ENCODE results near the gene MAP4. TPM values are rescaled to one million over a fixed set of nuclear protein-coding genes. Genes with fewer than 3 reads are reported as not detected.

Gene MAP4
- total and polyA plus RNA-seq, 2 donors (not counting 1 experiment from before 2014, with no cell fraction given): 152 to 243 TPM

DNA sequence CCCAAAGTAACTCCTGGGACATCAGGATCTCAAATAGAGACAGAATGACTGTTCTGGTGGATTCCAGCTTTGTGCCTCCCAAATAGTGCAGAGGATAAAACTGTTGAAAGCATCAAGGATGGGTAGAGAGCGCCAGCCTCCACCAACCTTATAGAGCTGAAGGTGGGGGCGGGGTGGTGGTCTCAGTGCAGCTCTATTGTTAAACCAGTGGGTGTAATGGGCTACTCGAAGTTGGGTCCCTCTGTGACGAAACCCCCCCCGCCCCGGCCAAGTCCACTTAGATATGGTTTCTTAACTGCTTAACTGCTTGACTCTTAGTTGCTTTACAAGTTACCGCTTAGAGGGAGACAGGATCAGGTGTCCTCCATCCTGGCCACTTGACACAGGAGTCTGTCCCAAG, 190.6 kb downstream of the MAP4 start:
- Histone ChIP-seq H3K27ac (ENCODE audit: insufficient read depth, low read length) (peak overlapping the region; percentile 82), H3K4me2 (ENCODE audit: extremely low read depth, insufficient read depth, low read length) (peak overlapping the region; percentile 85), H3K4me3 (replicated peaks in 1 of 4; ENCODE audit: control extremely low read depth in 1 of 4, insufficient read depth in 1 of 4, low read depth in 3 of 4, low read length in 4 of 4) (peak overlapping the region; percentile 69 to 98 (median 76)), H2AFZ (ENCODE audit: low read length) (no peak overlapping the region), H3K79me2 (ENCODE audit: control insufficient read depth, insufficient read depth, low read length) (peaks cover 28% of the 10 kb centered on the region), H3K9ac (ENCODE audit: insufficient read depth, low read length) (peak overlapping the region; percentile 95), H3K27me3 (ENCODE audit: control insufficient read depth, insufficient read depth, low read length) (no peaks in the 10 kb centered on the region), H3K9me3 (ENCODE audit: control insufficient read depth, insufficient read depth, low read depth, low read length) (no peaks in the 10 kb centered on the region), H3K4me1 (ENCODE audit: control insufficient read depth, extremely low read depth, insufficient read depth, low read length) (peaks cover 9% of the 10 kb centered on the region), H4K20me1 (ENCODE audit: control insufficient read depth, extremely low read depth, insufficient read depth, low read length) (no peaks in the 10 kb centered on the region), H3K36me3 (ENCODE audit: control insufficient read depth, insufficient read depth, low read length) (peaks cover 7% of the 10 kb centered on the region)
- DNase-seq (ENCODE audit: low read depth in 2 of 2): no peak
- no peak for TF ChIP-seq CTCF (conservative IDR thresholded peaks at IDR 0.05 in 1 of 2, IDR thresholded peaks at IDR 0.05 in 1 of 2; ENCODE audit: low read depth in 1 of 2, low read length in 2 of 2)
- no peak for TF ChIP-seq EZH2 (IDR thresholded peaks at IDR 0.05; ENCODE audit: low read length, missing control alignments)

- Histone ChIP-seq H3K9me3 (ENCODE audit: control insufficient read depth, insufficient read depth, low read depth, low read length) (no peaks in the 10 kb centered on the region), H4K20me1 (ENCODE audit: control insufficient read depth, extremely low read depth, insufficient read depth, low read length) (no peaks in the 10 kb centered on the region), H3K4me3 (replicated peaks in 1 of 4; ENCODE audit: control extremely low read depth in 1 of 4, insufficient read depth in 1 of 4, low read depth in 3 of 4, low read length in 4 of 4) (peak overlapping the region; percentile 69 to 98 (median 76)), H3K4me2 (ENCODE audit: extremely low read depth, insufficient read depth, low read length) (peak overlapping the region; percentile 85), H3K27me3 (ENCODE audit: control insufficient read depth, insufficient read depth, low read length) (no peaks in the 10 kb centered on the region), H3K36me3 (ENCODE audit: control insufficient read depth, insufficient read depth, low read length) (peaks cover 7% of the 10 kb centered on the region), H3K79me2 (ENCODE audit: control insufficient read depth, insufficient read depth, low read length) (peaks cover 28% of the 10 kb centered on the region), H3K4me1 (ENCODE audit: control insufficient read depth, extremely low read depth, insufficient read depth, low read length) (peaks cover 9% of the 10 kb centered on the region), H3K9ac (ENCODE audit: insufficient read depth, low read length) (peak overlapping the region; percentile 95), H2AFZ (ENCODE audit: low read length) (peak overlapping the region; percentile 92), H3K27ac (ENCODE audit: insufficient read depth, low read length) (peak overlapping the region; percentile 82)
- DNase-seq (ENCODE audit: low read depth in 2 of 2): peak; percentile 81 to 85
- TF ChIP-seq CTCF (conservative IDR thresholded peaks at IDR 0.05 in 1 of 2, IDR thresholded peaks at IDR 0.05 in 1 of 2; ENCODE audit: low read depth in 1 of 2, low read length in 2 of 2): peak; percentile 33 to 74
- TF ChIP-seq EZH2 (IDR thresholded peaks at IDR 0.05; ENCODE audit: low read length, missing control alignments): no peak
Observed at GRCh38 chr3:47824541-47825473, 191.4 kb downstream of the MAP4 start.

- no peak overlapping the region for H3K4me3 ChIP-seq (replicated peaks in 1 of 4; ENCODE audit: control extremely low read depth in 1 of 4, insufficient read depth in 1 of 4, low read depth in 3 of 4, low read length in 4 of 4)
- peaks cover 5% of the 10 kb centered on the region for H3K36me3 ChIP-seq (ENCODE audit: control insufficient read depth, insufficient read depth, low read length)
- H3K27me3 ChIP-seq (ENCODE audit: control insufficient read depth, insufficient read depth, low read length): no peaks in the 10 kb centered on the region
- no peak overlapping the region for H3K27ac ChIP-seq (ENCODE audit: insufficient read depth, low read length)
- H4K20me1 ChIP-seq (ENCODE audit: control insufficient read depth, extremely low read depth, insufficient read depth, low read length): no peaks in the 10 kb centered on the region
- no peaks in the 10 kb centered on the region for H3K4me1 ChIP-seq (ENCODE audit: control insufficient read depth, extremely low read depth, insufficient read depth, low read length)
- no peak overlapping the region for H3K9ac ChIP-seq (ENCODE audit: insufficient read depth, low read length)
- no peaks in the 10 kb centered on the region for H3K79me2 ChIP-seq (ENCODE audit: control insufficient read depth, insufficient read depth, low read length)
- no peak overlapping the region for H2AFZ ChIP-seq (ENCODE audit: low read length)
- TF ChIP-seq EZH2 (IDR thresholded peaks at IDR 0.05; ENCODE audit: low read length, missing control alignments) (no peak), CTCF (conservative IDR thresholded peaks at IDR 0.05 in 1 of 2, IDR thresholded peaks at IDR 0.05 in 1 of 2; ENCODE audit: low read depth in 1 of 2, low read length in 2 of 2) (no peak)
- no peak for DNase-seq (ENCODE audit: low read depth in 2 of 2)
- H3K9me3 ChIP-seq (ENCODE audit: control insufficient read depth, insufficient read depth, low read depth, low read length): no peaks in the 10 kb centered on the region
- H3K4me2 ChIP-seq (ENCODE audit: extremely low read depth, insufficient read depth, low read length): no peak overlapping the region
Observed at GRCh38 chr3:47817609-47818008, 198.6 kb downstream of the MAP4 start.

Data from fibroblast of lung (primary cell).